Body of pancreas (tissue), 4 donors: ENCODE data around the gene MRGPRD. TPM values are rescaled to one million over a fixed set of nuclear protein-coding genes. Genes with fewer than 3 reads are reported as not detected.
"Not testable (repeated sequence)": the region's sequence is repeated elsewhere in the genome, so short reads cannot be mapped to it uniquely, and the experiment has no call there.

Source experiments
- ATAC-seq: fragments of 150-250 bp; one replicate; pipeline ENCODE4 v1.9.1; 2016
- DNase-seq, 4 donors: peaks; one replicate each; pipeline ENCODE4 v3.0.0-alpha.2; 2019
- H3K27ac ChIP-seq, 4 donors: fragments of 200-600 bp; sonication (generic); 1 replicate in 3 of 4; 2 replicates in 1 of 4; pipeline versions ENCODE4 v1.5.1 to v1.6.1; 2016 to 2019; ENCODE audit warnings: mild to moderate bottlenecking in 1 of 4, mixed read lengths in 1 of 4, moderate library complexity in 1 of 4
- H3K27me3 ChIP-seq, 2 donors: fragments of 200-600 bp; sonication (generic); one replicate each; pipeline ENCODE4 v1.6.0; 2016; ENCODE audit warnings: mild to moderate bottlenecking in 1 of 2
- H3K36me3 ChIP-seq, 2 donors: fragments of 200-600 bp; sonication (generic); replicated peaks in 1 of 2; 2 replicates each; pipeline ENCODE4 v1.5.1; 2016; ENCODE audit warnings: low read depth in 2 of 2; ENCODE audit not compliant: insufficient read depth in 1 of 2
- H3K4me1 ChIP-seq: fragments of 200-600 bp; sonication (generic); one replicate; pipeline ENCODE4 v1.6.0; 2016
- H3K4me3 ChIP-seq, 2 donors: fragments of 200-600 bp; sonication (generic); 1 replicate in 1 of 2; 2 replicates in 1 of 2; pipeline ENCODE4 v1.5.1; 2016 to 2019
- H3K9me3 ChIP-seq, 3 donors: fragments of 200-600 bp; sonication (generic); 1 replicate in 2 of 3; 2 replicates in 1 of 3; pipeline ENCODE4 v1.5.1; 2016
- POLR2A ChIP-seq, 3 donors: fragments of 450-650 bp; IDR thresholded peaks; one replicate each; pipeline ENCODE4 v1.6.1; 2016; ENCODE audit warnings: antibody characterized with exemption in 3 of 3, mild to moderate bottlenecking in 2 of 3
- WGBS, 2 donors: methylation state at CpG; one replicate each; pipeline ENCODE4 v1.1.5; 2017; 5-methylcytosine and 5-hydroxymethylcytosine counted together
- intact Hi-C: fragments of 100-400 bp; cut with DNase I; formaldehyde crosslinking; loops from one replicate; pipeline ENCODE4 v1.15.1; 2023
- total RNA-seq, 2 donors: library from RNA; depleted of rRNA; stranded (reverse); fragments of >200 nt; gene quantifications; one replicate each; pipeline ENCODE4 v1.1.0, GENCODE V29; 2016
- TF ChIP-seq, protein P1 (sequence below), 7 experiments: fragments of 450-650 bp in 4 of 7; fragments of 200-600 bp in 3 of 7; sonication (generic) in 3 of 7; IDR thresholded peaks; one replicate each; pipeline ENCODE4 v1.5.1; 2016 to 2019; ENCODE audit warnings: antibody characterized with exemption in 7 of 7

MRGPRD gene
- total RNA-seq, 2 donors from 2014 or later = not detected

DNA sequence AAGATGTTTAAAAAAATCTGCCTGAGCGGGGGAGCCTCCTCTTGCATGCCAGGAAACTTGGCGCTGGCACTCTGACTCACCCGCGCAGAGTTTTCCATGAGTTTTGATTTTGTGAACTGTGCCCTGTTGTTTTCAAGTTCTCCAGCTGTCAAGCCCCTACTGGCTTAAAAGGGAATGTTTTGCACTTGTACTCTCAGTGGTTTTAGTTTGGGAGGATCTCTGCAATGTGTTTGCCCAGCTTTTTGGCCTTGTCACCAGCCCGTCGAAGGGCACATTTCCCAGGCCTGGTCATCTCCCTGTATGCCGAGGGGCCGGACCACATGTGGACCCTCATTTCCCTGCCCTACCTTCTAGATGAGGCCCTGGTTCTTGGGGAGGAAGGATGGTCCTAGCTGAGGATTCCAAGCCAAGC is 20.1 kb upstream of the MRGPRD start:
- Histone ChIP-seq H3K9me3 (no peaks in the 10 kb centered on the region), H3K27ac (peak overlapping the region in 1 of 4 donors; percentile 45), H3K36me3 (no peaks in the 10 kb centered on the region), H3K4me1 (no peaks in the 10 kb centered on the region), H3K27me3 (no peaks in the 10 kb centered on the region), H3K4me3 (no peak overlapping the region)
- TF ChIP-seq, protein P1, sequence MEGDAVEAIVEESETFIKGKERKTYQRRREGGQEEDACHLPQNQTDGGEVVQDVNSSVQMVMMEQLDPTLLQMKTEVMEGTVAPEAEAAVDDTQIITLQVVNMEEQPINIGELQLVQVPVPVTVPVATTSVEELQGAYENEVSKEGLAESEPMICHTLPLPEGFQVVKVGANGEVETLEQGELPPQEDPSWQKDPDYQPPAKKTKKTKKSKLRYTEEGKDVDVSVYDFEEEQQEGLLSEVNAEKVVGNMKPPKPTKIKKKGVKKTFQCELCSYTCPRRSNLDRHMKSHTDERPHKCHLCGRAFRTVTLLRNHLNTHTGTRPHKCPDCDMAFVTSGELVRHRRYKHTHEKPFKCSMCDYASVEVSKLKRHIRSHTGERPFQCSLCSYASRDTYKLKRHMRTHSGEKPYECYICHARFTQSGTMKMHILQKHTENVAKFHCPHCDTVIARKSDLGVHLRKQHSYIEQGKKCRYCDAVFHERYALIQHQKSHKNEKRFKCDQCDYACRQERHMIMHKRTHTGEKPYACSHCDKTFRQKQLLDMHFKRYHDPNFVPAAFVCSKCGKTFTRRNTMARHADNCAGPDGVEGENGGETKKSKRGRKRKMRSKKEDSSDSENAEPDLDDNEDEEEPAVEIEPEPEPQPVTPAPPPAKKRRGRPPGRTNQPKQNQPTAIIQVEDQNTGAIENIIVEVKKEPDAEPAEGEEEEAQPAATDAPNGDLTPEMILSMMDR (IDR thresholded peaks at IDR 0.05) = peak in 5 of 7 experiments; percentile 27 to 53 (median 48)
- TF ChIP-seq POLR2A (IDR thresholded peaks at IDR 0.05) = no peak
- 25 to 26% methylated on average over 8 of the region's 8 CpGs for WGBS, 2 donors
- DNase-seq (peak in 3 of 4 donors; percentile 44 to 55 (median 53)), ATAC-seq (peak; percentile 76)
- intact Hi-C loops = no loop called here

GRCh38 chr11:69000391-69000790 is 19.6 kb upstream of the MRGPRD start:
- TF ChIP-seq, protein P1 (IDR thresholded peaks at IDR 0.05) = no peak
- TF ChIP-seq POLR2A (IDR thresholded peaks at IDR 0.05) = no peak
- H3K4me3 ChIP-seq = no peak overlapping the region
- no peaks in the 10 kb centered on the region for H3K9me3 ChIP-seq
- intact Hi-C loops = no loop called here
- ATAC-seq (no peak), DNase-seq (no peak)
- no peaks in the 10 kb centered on the region for H3K4me1 ChIP-seq
- 72% methylated on average over 5 of the region's 5 CpGs for WGBS, 2 donors
- H3K36me3 ChIP-seq = no peaks in the 10 kb centered on the region
- H3K27me3 ChIP-seq = no peaks in the 10 kb centered on the region
- peak overlapping the region in 1 of 4 donors; percentile 45 for H3K27ac ChIP-seq

DNA sequence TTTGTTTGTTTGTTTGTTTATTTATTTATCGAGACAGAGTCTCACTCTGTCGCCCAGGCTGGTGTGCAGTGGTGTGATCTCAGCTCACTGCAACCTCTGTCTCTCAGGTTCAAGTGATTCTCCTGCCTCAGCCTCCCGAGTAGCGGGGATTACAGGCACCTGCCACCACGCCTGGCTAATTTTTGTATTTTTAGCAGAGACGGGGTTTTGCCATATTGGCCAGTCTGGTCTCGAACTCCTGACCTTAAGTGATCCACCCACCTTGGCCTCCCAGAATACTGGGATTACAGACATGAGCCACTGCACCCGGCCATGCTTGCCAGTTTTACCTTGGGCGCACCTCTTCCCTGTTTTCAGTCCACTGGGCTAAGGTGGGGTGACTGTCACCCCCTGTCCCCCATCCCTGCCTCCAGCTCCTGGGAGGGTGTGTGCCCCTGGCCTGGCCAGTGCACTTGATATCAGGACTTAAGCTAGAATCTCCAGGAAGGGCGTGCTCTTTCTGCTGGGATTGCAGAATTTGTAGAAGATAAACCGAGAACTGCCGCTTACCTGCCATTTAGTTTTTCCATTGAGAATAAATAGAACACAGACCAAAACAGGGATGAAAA is 19.1 kb upstream of the MRGPRD start:
- H3K36me3 ChIP-seq, intact Hi-C loops, ATAC-seq, H3K27me3 ChIP-seq, H3K9me3 ChIP-seq, H3K4me3 ChIP-seq, H3K27ac ChIP-seq, DNase-seq, H3K4me1 ChIP-seq: not testable (repeated sequence)
- 73 to 78% methylated on average over 11 to 12 of the region's 12 CpGs for WGBS, 2 donors

DNA sequence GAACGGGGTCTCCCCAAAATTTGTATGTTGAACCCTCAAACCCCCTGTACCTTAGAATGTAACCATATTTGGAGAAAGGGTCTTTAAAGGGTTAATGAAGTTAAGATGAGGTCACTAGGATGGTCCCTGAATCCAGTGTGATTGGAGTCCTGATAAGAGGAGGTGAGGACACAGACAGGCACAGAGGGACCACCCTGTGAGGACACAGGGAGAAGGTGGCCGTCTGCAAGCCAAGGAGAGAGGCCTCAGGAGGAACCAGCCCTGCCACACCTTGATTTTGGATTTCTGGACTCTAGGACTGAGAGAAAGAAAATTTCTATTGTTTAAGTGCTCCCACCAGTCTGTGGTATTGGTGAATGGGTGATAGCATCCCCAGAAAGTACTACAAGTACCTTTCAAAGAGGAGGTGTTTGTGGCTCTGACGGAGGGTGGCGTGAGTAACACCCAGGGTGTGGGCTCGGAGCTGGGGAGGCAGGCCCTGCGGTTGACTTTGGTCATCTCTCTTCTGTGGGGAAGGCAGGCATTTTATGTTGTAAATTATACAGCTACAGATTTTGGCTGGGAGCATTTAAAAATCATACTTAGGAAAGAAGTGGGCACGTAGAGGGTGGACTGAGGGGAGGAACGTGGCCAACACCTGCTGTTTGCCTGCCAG is 18.4 kb upstream of the MRGPRD start:
- intact Hi-C loops = no loop called here
- ATAC-seq (no peak), DNase-seq (no peak)
- Histone ChIP-seq H3K36me3 (no peaks in the 10 kb centered on the region), H3K4me3 (no peak overlapping the region), H3K4me1 (no peaks in the 10 kb centered on the region), H3K9me3 (no peaks in the 10 kb centered on the region), H3K27me3 (no peaks in the 10 kb centered on the region), H3K27ac (no peak overlapping the region)
- 73 to 80% methylated on average over 8 of the region's 8 CpGs for WGBS, 2 donors
- TF ChIP-seq, protein P1 (IDR thresholded peaks at IDR 0.05) = no peak
- no peak for TF ChIP-seq POLR2A (IDR thresholded peaks at IDR 0.05)

GRCh38 chr11:68998390-68998911 is 17.7 kb upstream of the MRGPRD start:
- H3K27ac ChIP-seq = no peak overlapping the region
- TF ChIP-seq, protein P1 (IDR thresholded peaks at IDR 0.05) = no peak
- TF ChIP-seq POLR2A (IDR thresholded peaks at IDR 0.05) = no peak
- peak in 1 of 4 donors; percentile 43 for DNase-seq
- no peaks in the 10 kb centered on the region for H3K9me3 ChIP-seq
- WGBS, 2 donors = 32 to 38% methylated on average over 10 to 13 of the region's 13 CpGs
- H3K27me3 ChIP-seq = no peaks in the 10 kb centered on the region
- no peak for ATAC-seq
- no peaks in the 10 kb centered on the region for H3K4me1 ChIP-seq
- no peaks in the 10 kb centered on the region for H3K36me3 ChIP-seq
- no peak overlapping the region for H3K4me3 ChIP-seq
- intact Hi-C loops = no loop called here
